ENCODE data around the gene CSNK1G2.

Gene CSNK1G2

GRCh38 chr19:1912760-1913505, 28.0 kb upstream of the CSNK1G2 start:
- H3K36me3 ChIP-seq: peaks cover 5% of the 10 kb centered on the region
- no peak for TF ChIP-seq CTCF (IDR thresholded peaks at IDR 0.05)
- H3K4me1 ChIP-seq (ENCODE audit: control insufficient read depth in 1 of 2, insufficient read depth in 1 of 2, low read depth in 1 of 2, low read length in 1 of 2): no peaks in the 10 kb centered on the region
- peaks cover 8% of the 10 kb centered on the region for H3K27me3 ChIP-seq
- H3K9me3 ChIP-seq: no peaks in the 10 kb centered on the region
- no peak overlapping the region for H3K4me3 ChIP-seq (ENCODE audit: low read depth in 1 of 2, low read length in 1 of 2)
- H3K27ac ChIP-seq: no peak overlapping the region

DNA sequence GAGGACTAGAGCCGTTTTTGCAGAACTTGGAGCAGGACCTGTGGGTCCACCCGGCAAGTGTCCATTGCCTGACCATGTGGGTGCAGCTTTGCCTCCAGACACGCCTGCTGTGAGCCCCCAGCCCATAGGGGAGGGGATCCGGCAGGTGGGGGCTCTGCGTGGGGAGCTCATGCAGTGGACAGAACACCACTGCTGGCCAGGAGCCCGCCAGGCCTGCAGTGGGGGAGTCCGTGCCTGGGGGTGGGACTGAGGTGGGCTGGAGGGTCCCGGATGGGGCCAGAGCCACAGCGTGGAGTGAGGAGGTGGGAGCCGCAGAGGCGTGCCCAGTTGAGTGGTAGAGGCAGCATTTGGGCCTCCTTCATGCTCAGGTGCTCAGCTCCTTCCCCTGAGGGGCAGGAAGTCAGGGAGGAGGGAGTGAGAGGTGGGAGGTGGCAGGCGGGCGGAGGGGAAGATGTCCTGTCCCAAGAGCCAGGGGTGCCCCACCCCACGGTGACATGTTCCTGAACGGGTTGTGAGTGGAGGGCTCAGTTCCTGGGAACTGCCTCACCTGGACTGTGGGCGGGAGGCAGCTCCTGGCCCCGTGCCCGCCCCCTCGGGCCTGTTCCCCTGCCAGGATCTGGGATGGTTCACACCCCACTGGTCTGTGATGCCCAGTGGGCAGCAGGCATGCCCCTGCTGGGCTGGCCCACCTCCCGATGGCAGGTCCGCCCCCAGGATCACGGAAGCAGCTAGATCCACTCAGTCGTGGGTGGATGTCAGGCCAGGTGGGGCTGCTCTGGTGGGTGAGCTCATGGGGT, 27.0 kb upstream of the CSNK1G2 start:
- Histone ChIP-seq H3K27me3 (peaks cover 8% of the 10 kb centered on the region), H3K9me3 (no peaks in the 10 kb centered on the region), H3K36me3 (peaks cover 12% of the 10 kb centered on the region), H3K4me1 (ENCODE audit: control insufficient read depth in 1 of 2, insufficient read depth in 1 of 2, low read depth in 1 of 2, low read length in 1 of 2) (no peaks in the 10 kb centered on the region), H3K4me3 (ENCODE audit: low read depth in 1 of 2, low read length in 1 of 2) (no peak overlapping the region), H3K27ac (no peak overlapping the region)
- TF ChIP-seq CTCF (IDR thresholded peaks at IDR 0.05): no peak

DNA sequence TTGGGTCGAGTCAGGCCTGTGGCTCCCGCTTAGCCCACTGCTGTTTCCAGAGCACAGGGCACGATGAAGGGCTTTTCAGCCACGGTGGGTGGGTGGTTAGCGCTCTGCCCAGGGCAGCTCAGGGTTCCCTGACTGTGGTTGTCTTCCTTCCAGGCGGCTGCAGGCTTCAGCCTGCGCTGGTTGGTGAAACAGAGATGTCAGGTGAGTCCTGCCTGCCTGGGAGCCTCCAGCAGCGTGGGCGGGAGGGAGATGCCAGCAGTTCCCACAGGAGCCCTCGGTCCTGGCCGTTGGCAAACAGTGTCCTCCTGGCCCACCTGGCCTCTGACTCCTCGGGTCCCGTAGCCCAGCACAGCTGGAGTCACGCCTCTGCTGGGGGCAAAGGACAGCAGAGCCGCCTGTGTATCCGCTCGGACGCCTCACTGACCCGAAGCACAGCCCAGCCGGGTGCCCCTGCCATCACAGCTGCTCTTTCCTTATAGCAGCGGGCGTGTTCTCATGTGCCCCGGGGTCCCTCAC, 26.1 kb upstream of the CSNK1G2 start:
- Histone ChIP-seq H3K9me3 (no peaks in the 10 kb centered on the region), H3K27ac (no peak overlapping the region), H3K36me3 (peaks cover 14% of the 10 kb centered on the region), H3K4me1 (ENCODE audit: control insufficient read depth in 1 of 2, insufficient read depth in 1 of 2, low read depth in 1 of 2, low read length in 1 of 2) (no peaks in the 10 kb centered on the region), H3K4me3 (ENCODE audit: low read depth in 1 of 2, low read length in 1 of 2) (no peak overlapping the region), H3K27me3 (peaks cover 2% of the 10 kb centered on the region)
- TF ChIP-seq CTCF (IDR thresholded peaks at IDR 0.05): no peak

- no peak overlapping the region for H3K4me3 ChIP-seq (ENCODE audit: low read depth in 1 of 2, low read length in 1 of 2)
- no peaks in the 10 kb centered on the region for H3K4me1 ChIP-seq (ENCODE audit: control insufficient read depth in 1 of 2, insufficient read depth in 1 of 2, low read depth in 1 of 2, low read length in 1 of 2)
- H3K36me3 ChIP-seq: peaks cover 22% of the 10 kb centered on the region
- no peaks in the 10 kb centered on the region for H3K27me3 ChIP-seq
- H3K9me3 ChIP-seq: no peaks in the 10 kb centered on the region
- TF ChIP-seq CTCF (IDR thresholded peaks at IDR 0.05): no peak
- no peak overlapping the region for H3K27ac ChIP-seq
These were observed 23.8 kb upstream of the CSNK1G2 start for GRCh38 chr19:1917146-1917545.

- Histone ChIP-seq H3K27ac (no peak overlapping the region), H3K36me3 (peaks cover 22% of the 10 kb centered on the region), H3K4me1 (ENCODE audit: control insufficient read depth in 1 of 2, insufficient read depth in 1 of 2, low read depth in 1 of 2, low read length in 1 of 2) (no peaks in the 10 kb centered on the region), H3K4me3 (ENCODE audit: low read depth in 1 of 2, low read length in 1 of 2) (no peak overlapping the region), H3K27me3 (no peaks in the 10 kb centered on the region), H3K9me3 (no peaks in the 10 kb centered on the region)
- TF ChIP-seq CTCF (IDR thresholded peaks at IDR 0.05): no peak
These were observed 23.0 kb upstream of the CSNK1G2 start for GRCh38 chr19:1917926-1918325.

Measured in neutrophil (primary cell).